GM21529 (cell line): ENCODE data around the gene PRKG1.
"Not testable (repeated sequence)": the region's sequence is repeated elsewhere in the genome, so short reads cannot be mapped to it uniquely, and the experiment has no call there.

Experiments
- ATAC-seq: cut with Tn5 transposase; IDR thresholded peaks from one replicate; pipeline ENCODE4 v1.9.1; 2021; ENCODE audit not compliant: unreplicated experiment

The PRKG1 gene

GRCh38 chr10:51564896-51565510, 490.7 kb downstream of the PRKG1 start:
- ATAC-seq = no peak

- no peak for ATAC-seq
Measured at GRCh38 chr10:51567271-51567670, 493.0 kb downstream of the PRKG1 start.

- no peak for ATAC-seq
Measured at GRCh38 chr10:51569467-51569866, 495.2 kb downstream of the PRKG1 start.

DNA sequence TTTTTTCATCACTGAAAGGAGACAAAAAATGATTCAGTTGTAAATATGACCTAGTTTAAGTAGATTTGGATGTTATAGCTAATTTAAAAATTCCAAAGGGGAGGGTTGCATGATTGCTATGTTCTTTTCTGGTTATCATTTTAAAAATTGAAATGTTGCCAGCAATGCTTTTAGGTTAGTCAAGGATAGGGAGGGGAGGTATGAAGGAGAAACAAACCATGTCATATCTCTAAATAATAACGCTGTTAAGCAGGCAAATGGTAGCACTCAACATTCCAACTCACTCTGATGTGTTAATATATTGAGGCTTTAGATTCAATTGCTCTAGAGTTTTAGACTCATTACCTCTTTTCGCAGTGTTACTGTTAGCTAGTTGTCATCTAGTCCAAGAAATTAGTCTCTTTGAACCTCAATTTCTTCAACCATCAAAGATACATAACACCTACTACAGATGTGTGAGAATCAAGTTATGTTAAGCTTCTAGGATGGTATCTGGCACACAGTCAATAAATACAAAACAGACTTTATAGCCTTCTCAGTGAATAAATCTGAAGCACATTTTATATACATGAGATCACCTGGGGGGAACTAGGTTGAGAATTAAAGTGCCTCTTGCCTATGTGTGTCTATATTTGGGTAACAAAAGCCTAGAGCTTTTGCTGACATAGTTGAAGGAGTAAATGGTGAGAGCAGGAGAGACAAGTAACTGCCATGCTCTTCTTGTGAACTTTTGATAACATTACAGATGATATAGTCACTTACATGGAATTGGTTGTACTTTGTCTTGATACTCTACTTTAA, 500.2 kb downstream of the PRKG1 start:
- no peak for ATAC-seq

DNA sequence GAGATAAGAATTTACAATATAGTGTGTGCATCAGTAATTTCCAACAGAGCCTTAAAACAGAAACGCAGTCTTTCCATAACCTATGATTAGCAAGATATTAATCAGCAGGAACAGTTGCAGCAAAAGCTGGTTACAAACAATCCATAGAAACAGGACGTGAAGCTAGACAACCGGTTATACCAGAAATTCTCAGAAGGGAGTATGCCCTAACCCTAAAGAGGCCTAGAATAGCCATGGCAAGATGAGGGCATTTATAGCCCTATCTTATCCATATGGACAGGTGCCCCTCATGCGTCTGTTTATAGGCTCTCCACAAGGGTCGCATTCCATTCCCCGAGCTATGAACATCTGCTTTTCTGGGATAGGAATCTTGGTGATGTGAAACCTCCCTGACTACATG, 506.9 kb downstream of the PRKG1 start:
- not testable (repeated sequence) for ATAC-seq

GRCh38 chr10:51583976-51584375, 509.7 kb downstream of the PRKG1 start:
- no peak for ATAC-seq

DNA sequence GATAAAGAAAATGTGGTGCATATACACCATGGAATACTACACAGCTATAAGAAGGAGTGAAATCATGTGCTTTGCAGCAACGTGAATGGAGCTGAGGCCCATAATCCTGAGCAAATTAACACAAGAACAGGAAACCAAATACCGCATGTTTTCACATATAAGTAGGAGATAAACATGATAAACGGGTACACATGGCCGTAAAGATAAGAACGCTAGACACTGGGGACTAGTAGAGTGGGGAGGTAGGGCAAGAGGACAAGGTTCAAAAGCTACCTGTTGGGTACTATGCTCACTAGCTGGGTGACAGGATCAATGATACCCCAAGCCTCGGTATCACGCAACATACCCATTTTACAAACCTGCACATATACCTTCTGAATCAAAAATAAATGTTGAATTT, 511.5 kb downstream of the PRKG1 start:
- ATAC-seq = no peak

DNA sequence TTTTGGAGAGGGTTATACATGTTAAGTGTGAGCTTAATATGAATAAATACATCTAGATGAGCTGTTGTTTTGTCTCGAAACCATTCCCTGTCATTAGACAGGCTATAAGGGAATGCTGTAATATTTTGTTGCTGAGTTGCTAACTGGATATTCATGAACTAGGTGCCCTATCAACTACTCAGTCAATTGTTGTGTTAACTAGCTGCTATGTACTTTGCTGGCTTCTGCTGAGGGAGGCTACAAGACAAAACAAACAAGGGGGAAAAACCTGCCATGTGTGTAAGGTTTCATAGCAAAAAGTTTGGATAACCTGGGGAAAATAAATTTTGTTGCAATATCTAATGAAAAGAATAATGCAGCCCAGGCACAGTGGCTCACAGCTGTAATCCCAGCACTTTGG, 514.7 kb downstream of the PRKG1 start:
- ATAC-seq = no peak

GRCh38 chr10:51590818-51591217, 516.5 kb downstream of the PRKG1 start:
- ATAC-seq = no peak

DNA sequence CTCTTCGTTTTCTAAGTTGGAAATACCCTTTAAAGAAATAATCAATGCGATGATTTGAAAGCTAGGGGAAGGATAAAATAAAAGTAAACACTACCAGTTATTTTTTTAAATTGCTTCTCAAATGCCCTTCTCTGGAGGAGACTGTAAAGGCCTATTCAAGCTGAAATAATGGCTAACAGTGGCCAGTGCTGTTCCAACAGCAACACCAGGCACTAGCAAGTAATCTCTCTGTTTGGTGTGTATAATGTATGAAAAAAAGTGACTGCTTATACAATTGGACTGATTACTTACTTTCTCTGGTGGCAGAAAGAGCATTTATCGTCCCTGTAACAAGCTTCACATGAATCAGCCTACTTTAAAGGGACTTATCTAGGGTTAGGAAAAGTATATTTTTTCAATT, 522.4 kb downstream of the PRKG1 start:
- ATAC-seq = no peak

- no peak for ATAC-seq
Measured at GRCh38 chr10:51599647-51600046, 525.4 kb downstream of the PRKG1 start.

DNA sequence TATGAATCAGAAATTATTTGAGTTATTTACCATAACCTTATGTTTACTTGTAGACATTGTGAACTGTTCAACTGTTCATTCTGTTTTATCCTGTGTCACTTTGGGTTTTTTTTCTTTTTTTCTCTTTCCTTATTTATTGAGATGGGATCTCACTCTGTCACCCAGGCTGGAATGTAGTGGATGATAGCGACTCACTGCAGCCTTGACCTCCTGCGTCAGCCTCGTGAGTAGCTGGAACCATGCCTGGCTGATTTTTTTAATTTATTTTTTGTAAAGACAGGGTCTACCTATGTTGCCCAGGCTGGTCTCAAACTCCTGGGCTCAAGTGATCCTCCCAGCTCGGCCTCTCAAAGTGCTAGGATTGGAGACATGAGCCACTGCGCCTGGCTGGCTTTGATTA, 528.0 kb downstream of the PRKG1 start:
- no peak for ATAC-seq

DNA sequence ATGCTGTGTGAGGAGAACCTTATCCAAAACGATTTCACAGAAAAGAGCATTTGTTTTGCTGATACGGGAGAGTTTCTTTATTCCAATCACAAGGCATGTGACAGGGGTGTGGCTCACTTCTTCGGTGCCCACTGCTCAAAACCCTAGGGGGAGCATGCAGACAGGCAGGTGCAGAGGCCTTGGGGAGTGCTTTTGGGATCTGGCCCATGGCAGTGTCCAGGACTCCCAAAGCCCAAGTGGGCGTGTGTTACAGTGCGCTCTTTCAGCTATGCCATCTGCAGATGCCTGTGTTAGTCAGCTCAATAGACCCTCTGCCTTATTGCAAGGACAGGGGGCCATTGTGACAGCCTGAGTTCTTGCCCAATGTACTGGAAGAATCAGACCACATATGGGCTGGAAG, 530.3 kb downstream of the PRKG1 start:
- no peak for ATAC-seq

DNA sequence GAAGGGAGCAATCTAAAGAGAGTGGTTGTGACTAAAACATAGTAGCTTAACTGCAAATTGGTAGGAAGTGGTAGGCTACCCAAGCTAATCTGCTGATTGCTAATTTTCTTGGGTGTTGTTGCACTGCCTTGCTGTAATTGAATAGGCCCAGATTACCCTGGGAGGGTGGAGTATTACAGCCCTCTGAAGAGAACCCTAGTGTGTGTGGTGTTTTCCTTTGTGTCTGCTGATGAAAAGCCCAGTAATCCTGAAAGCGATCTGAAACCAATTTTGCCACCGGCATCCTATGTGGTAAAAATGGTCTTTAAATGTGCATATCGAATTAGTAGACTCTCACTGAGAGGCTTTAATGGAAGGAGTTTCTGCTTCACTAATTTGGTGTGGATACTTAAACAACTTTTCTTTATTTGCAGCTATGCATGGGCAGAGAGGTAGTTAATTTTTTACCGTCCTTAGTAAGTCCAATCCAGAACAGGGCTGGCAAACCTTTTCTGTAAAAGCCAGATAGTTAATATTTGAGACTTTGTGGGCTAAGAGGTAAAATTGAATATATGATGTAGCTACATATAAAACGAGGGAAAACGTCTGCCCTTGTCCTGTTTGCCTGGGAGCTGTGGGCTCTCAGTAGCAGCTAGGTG, 532.7 kb downstream of the PRKG1 start:
- no peak for ATAC-seq

GRCh38 chr10:51607463-51607835, 533.2 kb downstream of the PRKG1 start:
- no peak for ATAC-seq

DNA sequence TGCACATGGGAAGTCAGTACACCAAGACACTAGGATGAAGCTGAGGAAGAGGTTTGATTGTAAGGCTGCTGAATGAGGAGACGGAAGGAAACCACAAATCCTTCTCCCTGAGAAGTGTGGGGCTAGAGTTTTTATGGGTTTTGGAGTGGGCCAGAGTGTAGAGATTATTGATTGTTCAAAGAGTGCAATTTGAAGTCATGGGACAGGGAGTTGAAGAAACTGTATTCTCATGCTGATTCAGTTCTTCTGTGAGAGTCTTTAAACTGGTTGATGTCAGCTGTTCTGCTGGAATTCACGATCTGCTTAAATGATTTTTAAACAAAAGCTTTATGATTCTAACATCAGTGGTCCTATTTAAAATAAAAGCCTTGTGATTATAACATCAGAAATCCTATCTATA, 533.9 kb downstream of the PRKG1 start:
- no peak for ATAC-seq

DNA sequence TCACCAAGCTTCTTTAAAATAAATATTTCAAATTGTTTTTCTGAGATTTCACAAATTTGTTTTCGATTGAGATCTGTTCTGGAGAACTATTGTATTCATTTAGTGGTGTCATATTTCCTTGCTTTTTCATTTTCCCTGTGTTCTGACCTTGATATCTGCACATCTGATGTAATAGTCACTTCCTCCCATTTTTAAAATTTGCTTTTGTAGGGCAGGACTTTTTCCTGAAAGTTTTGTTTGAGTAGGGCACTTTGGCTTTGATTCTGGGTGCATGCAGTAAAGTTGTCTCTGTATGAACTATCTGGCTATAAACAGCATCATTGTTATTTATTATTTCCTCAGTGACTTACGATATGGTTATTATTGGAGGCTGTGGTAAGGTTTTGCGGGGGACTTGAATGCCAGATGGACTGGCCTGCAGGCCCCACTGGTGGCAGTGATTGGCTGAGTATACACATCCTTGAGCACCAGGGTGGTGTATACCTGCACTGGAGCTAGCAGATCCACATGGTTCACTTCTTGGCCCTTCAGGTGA, 541.5 kb downstream of the PRKG1 start:
- ATAC-seq = no peak

GRCh38 chr10:51617576-51618235, 543.4 kb downstream of the PRKG1 start:
- ATAC-seq = no peak

- no peak for ATAC-seq
Measured at GRCh38 chr10:51619365-51619764, 545.1 kb downstream of the PRKG1 start.

GRCh38 chr10:51620131-51620530, 545.8 kb downstream of the PRKG1 start:
- peak; percentile 47 for ATAC-seq

GRCh38 chr10:51624013-51624412, 549.7 kb downstream of the PRKG1 start:
- ATAC-seq = no peak
